Kidney tubule cell (primary cell): ENCODE data around the gene C19orf73.

Source experiments
- DNase-seq: peaks from one replicate; pipeline ENCODE4 v3.0.0-alpha.2; 2018; ENCODE audit warnings: low spot score

The C19orf73 gene

GRCh38 chr19:49118565-49119410 lies at the start of gene C19orf73:
Gene C19orf73, minus strand, starts transcription at chr19:49119143. Its CDS starts 121 bp downstream, at chr19:49119022.
- peak; percentile 95 for DNase-seq

GRCh38 chr19:49168421-49168820 lies 49.5 kb upstream of the C19orf73 start:
- no peak for DNase-seq

- DNase-seq, result no peak
Observed at GRCh38 chr19:49167857-49168409, 49.0 kb upstream of the C19orf73 start.

GRCh38 chr19:49165865-49166301 lies 46.9 kb upstream of the C19orf73 start:
- DNase-seq, result no peak

GRCh38 chr19:49165111-49165750 lies 46.3 kb upstream of the C19orf73 start:
- DNase-seq, result no peak

GRCh38 chr19:49161987-49162386 lies 43.0 kb upstream of the C19orf73 start:
- DNase-seq, result no peak

GRCh38 chr19:49160450-49161189 lies 41.7 kb upstream of the C19orf73 start:
- no peak for DNase-seq

GRCh38 chr19:49157445-49158224 lies 38.7 kb upstream of the C19orf73 start, which contains the start of gene TRPM4:
Gene TRPM4, plus strand, starts transcription at chr19:49157792. Its CDS starts 75 bp downstream, at chr19:49157867.
- DNase-seq, result peak; percentile 79

GRCh38 chr19:49155820-49156346 lies 36.9 kb upstream of the C19orf73 start:
- no peak for DNase-seq

GRCh38 chr19:49155005-49155819 lies 36.3 kb upstream of the C19orf73 start, which contains the start of gene HRC:
Gene HRC, minus strand, starts transcription at chr19:49155396. Its CDS starts 159 bp downstream, at chr19:49155237.
- no peak for DNase-seq

GRCh38 chr19:49154279-49154678 lies 35.3 kb upstream of the C19orf73 start:
- no peak for DNase-seq

GRCh38 chr19:49153167-49153809 lies 34.3 kb upstream of the C19orf73 start:
- no peak for DNase-seq

GRCh38 chr19:49152119-49152550 lies 33.2 kb upstream of the C19orf73 start:
- DNase-seq, result no peak

GRCh38 chr19:49151267-49152118 lies 32.5 kb upstream of the C19orf73 start:
- peak; percentile 70 for DNase-seq

- DNase-seq, result no peak
Observed at GRCh38 chr19:49150944-49151243, 32.0 kb upstream of the C19orf73 start.

GRCh38 chr19:49150106-49150943 lies 31.4 kb upstream of the C19orf73 start:
- DNase-seq, result peak; percentile 75

- peak; percentile 67 for DNase-seq
Observed at GRCh38 chr19:49149652-49150105, 30.7 kb upstream of the C19orf73 start.
